IMR-90 (cell line): ENCODE results near the gene GLG1. TPM values are rescaled to one million over a fixed set of nuclear protein-coding genes. Genes with fewer than 3 reads are reported as not detected.

Source experiments
- ATAC-seq: fragments of 200-7000 bp; cut with Tn5 transposase; 2 replicates; pipeline ENCODE4 v1.9.1; 2020; ENCODE audit warnings: low read depth, mild to moderate bottlenecking, moderate library complexity
- BruUV-seq: library from RNA; stranded (reverse); fragments of 400-500 nt; replicated peaks from 2 replicates; lab custom pipeline; 2021; lab: Mats Ljungman, UMichigan
- CTCF ChIA-PET: fragments of 300-600 bp; formaldehyde crosslinking; extraction: SDS; loops from one replicate; lab custom pipeline; 2021; ENCODE audit warnings: antibody characterized with exemption; lab: Yijun Ruan, JAX
- POLR2A ChIA-PET: fragments of 300-600 bp; sonication (Branson Sonifier 250); formaldehyde crosslinking; loops from one replicate; lab custom pipeline; 2022; ENCODE audit warnings: antibody characterized with exemption; ENCODE audit not compliant: unreplicated experiment; lab: Charles Lee
- DNase-seq: peaks from one replicate; pipeline ENCODE4 v3.0.0; 2013
- H2AFZ ChIP-seq: replicated peaks from 2 replicates; pipeline ENCODE3; 2013; ENCODE audit warnings: low read length, mild to moderate bottlenecking; ENCODE audit not compliant: poor library complexity
- H2AK5ac ChIP-seq: 2 replicates; pipeline ENCODE4 v1.6.1; 2013; ENCODE audit warnings: low read depth, low read length, inconsistent platforms
- H2AK9ac ChIP-seq: replicated peaks from 2 replicates; pipeline ENCODE3; 2013; ENCODE audit warnings: mild to moderate bottlenecking, low read depth, low read length, moderate library complexity; ENCODE audit not compliant: poor library complexity
- H2BK120ac ChIP-seq: 2 replicates; pipeline ENCODE4 v1.6.1; 2013; ENCODE audit warnings: low read depth, low read length, inconsistent platforms
- H2BK15ac ChIP-seq: 3 replicates; pipeline ENCODE4 v1.6.1; 2013; ENCODE audit warnings: low read depth, low read length, inconsistent platforms
- H2BK20ac ChIP-seq: 2 replicates; pipeline ENCODE4 v1.6.1; 2013; ENCODE audit warnings: low read depth, mild to moderate bottlenecking, inconsistent platforms, low read length, moderate library complexity
- H2BK5ac ChIP-seq: 2 replicates; pipeline ENCODE4 v1.6.1; 2013; ENCODE audit warnings: mild to moderate bottlenecking, low read depth, low read length, inconsistent platforms; ENCODE audit not compliant: poor library complexity, severe bottlenecking
- H3K14ac ChIP-seq: replicated peaks from 2 replicates; pipeline ENCODE4 v1.6.1; 2013; ENCODE audit warnings: low read depth, low read length, inconsistent platforms
- H3K18ac ChIP-seq: 2 replicates; pipeline ENCODE4 v1.6.1; 2013; ENCODE audit warnings: low read depth, low read length, control low read depth
- H3K23ac ChIP-seq: 2 replicates; pipeline ENCODE4 v1.6.1; 2013; ENCODE audit warnings: low read depth, low read length, inconsistent platforms
- H3K27ac ChIP-seq: 2 replicates; pipeline ENCODE4 v1.5.1; 2013; ENCODE audit warnings: mild to moderate bottlenecking, control low read depth, low read length; ENCODE audit not compliant: insufficient read depth
- H3K27me3 ChIP-seq: 2 replicates; pipeline ENCODE4 v1.6.1; 2013; ENCODE audit warnings: low read length; ENCODE audit not compliant: control insufficient read depth, insufficient read depth
- H3K36me3 ChIP-seq: 2 replicates; pipeline ENCODE4 v1.6.1; 2013; ENCODE audit warnings: low read length, mixed read lengths; ENCODE audit not compliant: control insufficient read depth, insufficient read depth
- H3K4ac ChIP-seq: 2 replicates; pipeline ENCODE4 v1.6.1; 2013; ENCODE audit warnings: low read depth, low read length, inconsistent platforms
- H3K4me1 ChIP-seq: 2 replicates; pipeline ENCODE4 v1.6.1; 2013; ENCODE audit warnings: low read length, mixed read lengths; ENCODE audit not compliant: control insufficient read depth, insufficient read depth
- H3K4me2 ChIP-seq: 2 replicates; pipeline ENCODE4 v1.6.1; 2013; ENCODE audit warnings: low read depth, mild to moderate bottlenecking, control low read depth, low read length, moderate library complexity
- H3K4me3 ChIP-seq: 2 replicates; pipeline ENCODE4 v1.5.1; 2013; ENCODE audit warnings: low read depth, mild to moderate bottlenecking, control low read depth, low read length, moderate library complexity; ENCODE audit not compliant: insufficient read depth
- H3K56ac ChIP-seq: 2 replicates; pipeline ENCODE4 v1.6.1; 2013; ENCODE audit warnings: low read length, inconsistent platforms; ENCODE audit not compliant: insufficient read depth; ENCODE audit errors: extremely low read depth
- H3K79me1 ChIP-seq, 2 experiments: 2 replicates each; pipeline ENCODE4 v1.6.1; 2013; ENCODE audit warnings: low read length in 2 of 2, inconsistent platforms in 1 of 2, low read depth in 1 of 2
- H3K9ac ChIP-seq: 2 replicates; pipeline ENCODE4 v1.6.1; 2013; ENCODE audit warnings: low read depth, low read length, control low read depth
- H3K9me1 ChIP-seq: 2 replicates; pipeline ENCODE4 v1.6.1; 2013; ENCODE audit warnings: low read length, inconsistent platforms; ENCODE audit not compliant: insufficient read depth
- H3K9me3 ChIP-seq: 2 replicates; pipeline ENCODE4 v1.6.1; 2013; ENCODE audit warnings: low read length; ENCODE audit not compliant: control insufficient read depth, insufficient read depth
- H4K20me1 ChIP-seq: 2 replicates; pipeline ENCODE4 v1.6.1; 2013; ENCODE audit warnings: low read length, inconsistent platforms; ENCODE audit not compliant: insufficient read depth
- H4K5ac ChIP-seq: 2 replicates; pipeline ENCODE4 v1.6.1; 2013; ENCODE audit warnings: mild to moderate bottlenecking, low read depth, low read length, control low read depth
- H4K8ac ChIP-seq, 2 experiments: 2 replicates each; pipeline ENCODE4 v1.6.1; 2013; ENCODE audit warnings: low read depth in 2 of 2, low read length in 2 of 2, control low read depth in 1 of 2, inconsistent platforms in 1 of 2
- H4K91ac ChIP-seq: 2 replicates; pipeline ENCODE4 v1.6.1; 2013; ENCODE audit warnings: low read depth, low read length, inconsistent platforms; ENCODE audit not compliant: insufficient read depth
- POLR2A ChIP-seq: IDR thresholded peaks from 2 replicates; pipeline ENCODE4 v1.6.1; 2012; ENCODE audit warnings: mild to moderate bottlenecking, low read depth, low read length
- SMC3 ChIP-seq: fragments of 150-350 bp; IDR thresholded peaks from 2 replicates; pipeline ENCODE4 v1.6.1; 2016; ENCODE audit warnings: low read depth, mild to moderate bottlenecking, antibody characterized with exemption, low read length, moderate library complexity
- WGBS, 2 experiments: methylation state at CpG; one replicate each; pipeline versions ENCODE4 v1.1.5 to v1.1.7; 2013; ENCODE audit warnings: missing lambda C conversion rate in 2 of 2; ENCODE audit not compliant: insufficient read length in 1 of 2; ENCODE audit errors: extremely low coverage in 2 of 2; 5-methylcytosine and 5-hydroxymethylcytosine counted together
- dilution Hi-C: fragments of 300-500 bp; cut with HindIII; formaldehyde crosslinking; loops from one replicate; pipeline ENCODE4 v1.14.3; 2018; ENCODE audit warnings: low sequenced_read_pairs; ENCODE audit not compliant: unreplicated experiment
- in situ Hi-C: fragments of 300-500 bp; cut with MboI; formaldehyde crosslinking; loops from 3 replicates; pipeline ENCODE4 v1.14.3; 2019; ENCODE audit warnings: low sequenced_read_pairs, inconsistent platforms, mixed read lengths
- intact Hi-C: fragments of 100-400 bp; cut with micrococcal nuclease; formaldehyde crosslinking; loops from 2 replicates; pipeline ENCODE4 v1.10.0; 2022
- polyA plus RNA-seq, 3 experiments: library from polyadenylated mRNA; depleted of rRNA; stranded (reverse); fragments of >200 nt; gene quantifications; 2 replicates each; pipeline ENCODE4 v1.2.3, GENCODE V29; 2012; ENCODE audit warnings: low replicate concordance in 1 of 3
- total RNA-seq: library from RNA; depleted of rRNA; stranded (reverse); fragments of >200 nt; gene quantifications from 2 replicates; pipeline ENCODE4 v1.2.3, GENCODE V29; 2012
- TF ChIP-seq, protein P1 (sequence below): fragments of 150-350 bp; IDR thresholded peaks from 2 replicates; pipeline ENCODE4 v1.6.1; 2016; ENCODE audit warnings: low read depth, mild to moderate bottlenecking, low read length, moderate library complexity, borderline replicate concordance
- TF ChIP-seq, protein P2 (sequence below): conservative IDR thresholded peaks from 2 replicates; pipeline ENCODE4 v1.5.1; 2012; ENCODE audit warnings: mild to moderate bottlenecking, low read depth, low read length, improper control_type of control experiment

Gene GLG1
- total and polyA plus RNA-seq, 2 of the 4 experiments (the other 2 are of a cell fraction): 91.0 to 107 TPM

DNA sequence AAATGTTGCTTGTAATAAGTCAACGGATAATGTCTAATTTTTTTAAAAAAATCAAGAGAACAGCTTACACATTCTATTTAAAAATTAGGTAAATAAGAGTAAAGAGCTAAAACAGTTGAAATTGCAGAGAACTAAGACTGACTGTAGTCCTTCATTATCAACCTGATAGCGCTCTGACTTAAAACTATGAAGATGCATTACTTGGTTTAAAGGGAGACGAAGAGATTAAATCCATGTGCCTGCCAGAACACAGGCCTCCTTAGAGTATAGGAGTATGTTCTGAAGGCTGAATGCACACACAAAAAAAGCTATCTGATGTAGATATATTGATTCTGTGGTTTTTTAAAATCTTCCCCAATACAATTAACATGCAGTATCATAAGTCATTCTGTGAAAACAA, 28.5 kb downstream of the GLG1 start:
- CTCF ChIA-PET: no interaction called here
- H4K20me1 ChIP-seq: peaks cover 82% of the 10 kb centered on the region
- peak overlapping the region; percentile 74; the same call in 1 of the 2 replicates for H3K4me2 ChIP-seq

More for the DNA sequence above, 28.5 kb downstream of the GLG1 start:
- Histone ChIP-seq H3K4me1 (peaks cover 7% of the 10 kb centered on the region), H3K27me3 (no peaks in the 10 kb centered on the region), H2BK120ac (no peak overlapping the region), H2AFZ (no peak overlapping the region), H3K4ac (no peak overlapping the region), H3K9ac (no peak overlapping the region), H4K91ac (no peak overlapping the region), H3K14ac (no peak overlapping the region), H4K5ac (no peak overlapping the region), H4K8ac (no peak overlapping the region), H2AK9ac (no peak overlapping the region), H3K36me3 (no peaks in the 10 kb centered on the region), H2AK5ac (no peak overlapping the region), H2BK15ac (no peak overlapping the region), H3K56ac (no peak overlapping the region), H3K9me3 (no peaks in the 10 kb centered on the region), H2BK5ac (no peak overlapping the region), H3K23ac (no peak overlapping the region), H3K18ac (no peak overlapping the region), H3K27ac (no peak overlapping the region), H2BK20ac (no peak overlapping the region), H3K79me1 (peaks cover 21 to 68% of the 10 kb centered on the region in 2 experiments), H3K9me1 (peaks cover 3% of the 10 kb centered on the region), H3K4me3 (no peak overlapping the region)
- DNase-seq (no peak), ATAC-seq (no peak)
- TF ChIP-seq POLR2A (no peak), SMC3 (no peak)
- TF ChIP-seq, protein P1, sequence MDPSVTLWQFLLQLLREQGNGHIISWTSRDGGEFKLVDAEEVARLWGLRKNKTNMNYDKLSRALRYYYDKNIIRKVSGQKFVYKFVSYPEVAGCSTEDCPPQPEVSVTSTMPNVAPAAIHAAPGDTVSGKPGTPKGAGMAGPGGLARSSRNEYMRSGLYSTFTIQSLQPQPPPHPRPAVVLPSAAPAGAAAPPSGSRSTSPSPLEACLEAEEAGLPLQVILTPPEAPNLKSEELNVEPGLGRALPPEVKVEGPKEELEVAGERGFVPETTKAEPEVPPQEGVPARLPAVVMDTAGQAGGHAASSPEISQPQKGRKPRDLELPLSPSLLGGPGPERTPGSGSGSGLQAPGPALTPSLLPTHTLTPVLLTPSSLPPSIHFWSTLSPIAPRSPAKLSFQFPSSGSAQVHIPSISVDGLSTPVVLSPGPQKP: no peak
- TF ChIP-seq, protein P2, sequence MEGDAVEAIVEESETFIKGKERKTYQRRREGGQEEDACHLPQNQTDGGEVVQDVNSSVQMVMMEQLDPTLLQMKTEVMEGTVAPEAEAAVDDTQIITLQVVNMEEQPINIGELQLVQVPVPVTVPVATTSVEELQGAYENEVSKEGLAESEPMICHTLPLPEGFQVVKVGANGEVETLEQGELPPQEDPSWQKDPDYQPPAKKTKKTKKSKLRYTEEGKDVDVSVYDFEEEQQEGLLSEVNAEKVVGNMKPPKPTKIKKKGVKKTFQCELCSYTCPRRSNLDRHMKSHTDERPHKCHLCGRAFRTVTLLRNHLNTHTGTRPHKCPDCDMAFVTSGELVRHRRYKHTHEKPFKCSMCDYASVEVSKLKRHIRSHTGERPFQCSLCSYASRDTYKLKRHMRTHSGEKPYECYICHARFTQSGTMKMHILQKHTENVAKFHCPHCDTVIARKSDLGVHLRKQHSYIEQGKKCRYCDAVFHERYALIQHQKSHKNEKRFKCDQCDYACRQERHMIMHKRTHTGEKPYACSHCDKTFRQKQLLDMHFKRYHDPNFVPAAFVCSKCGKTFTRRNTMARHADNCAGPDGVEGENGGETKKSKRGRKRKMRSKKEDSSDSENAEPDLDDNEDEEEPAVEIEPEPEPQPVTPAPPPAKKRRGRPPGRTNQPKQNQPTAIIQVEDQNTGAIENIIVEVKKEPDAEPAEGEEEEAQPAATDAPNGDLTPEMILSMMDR: no peak
- intact Hi-C loops (no loop called here), in situ Hi-C loops (no loop called here), dilution Hi-C loops (no loop called here)
- POLR2A ChIA-PET: no interaction called here
- BruUV-seq: no TSS peak
- no CpG with 5 or more reads among the region's 3 CpGs for WGBS, 2 experiments
